ENCODE measurements around the gene DIS3L2. TPM values are rescaled to one million over a fixed set of nuclear protein-coding genes. Genes with fewer than 3 reads are reported as not detected.

Gene DIS3L2
- total RNA-seq, 3 donors from 2014 or later (not counting 1 experiment from before 2014, with no cell fraction given): 56.4 to 63.6 (median 59.4) TPM

- intact Hi-C loops (cut with micrococcal nuclease): no loop called here
- Histone ChIP-seq H3K9me3 (ENCODE audit: control insufficient read depth, insufficient read depth, low read length) (no peaks in the 10 kb centered on the region), H3K4me3 (ENCODE audit: low read length) (no peak overlapping the region), H3K27ac (ENCODE audit: low read length) (no peak overlapping the region), H3K4me1 (ENCODE audit: control insufficient read depth, insufficient read depth, low read length) (peaks cover 14% of the 10 kb centered on the region), H3K27me3 (ENCODE audit: control insufficient read depth, insufficient read depth, low read length) (peaks cover 33% of the 10 kb centered on the region), H3K36me3 (ENCODE audit: control insufficient read depth, insufficient read depth, low read length) (no peaks in the 10 kb centered on the region)
- H3K27me3 Mint-ChIP-seq (ENCODE audit: low read depth in 2 of 2): peaks cover 16 to 17% of the 10 kb centered on the region in 2 donors
- no peaks in the 10 kb centered on the region for H3K9me3 Mint-ChIP-seq
- H3K4me3 Mint-ChIP-seq: no peak overlapping the region
- no peaks in the 10 kb centered on the region for H3K36me3 Mint-ChIP-seq
- H3K4me1 Mint-ChIP-seq: no peaks in the 10 kb centered on the region
- no peak for DNase-seq
- 93% methylated on average over 7 of the region's 7 CpGs for WGBS (ENCODE audit: insufficient coverage)
- H3K27ac Mint-ChIP-seq: no peak overlapping the region
- TF ChIP-seq CTCF (IDR thresholded peaks at IDR 0.05): no peak
- ATAC-seq: no peak
Observed at GRCh38 chr2:232353660-232354059, 392.1 kb downstream of the DIS3L2 start.

GRCh38 chr2:232354069-232354468 is 392.6 kb downstream of the DIS3L2 start:
- H3K4me1 ChIP-seq (ENCODE audit: control insufficient read depth, insufficient read depth, low read length): peaks cover 14% of the 10 kb centered on the region
- DNase-seq (no peak), ATAC-seq (no peak)
- no peak overlapping the region for H3K4me3 ChIP-seq (ENCODE audit: low read length)
- Mint-ChIP-seq H3K27me3 (ENCODE audit: low read depth in 2 of 2) (peaks cover 16 to 17% of the 10 kb centered on the region in 2 donors), H3K27ac (no peak overlapping the region), H3K4me1 (no peaks in the 10 kb centered on the region), H3K4me3 (no peak overlapping the region), H3K9me3 (no peaks in the 10 kb centered on the region), H3K36me3 (no peaks in the 10 kb centered on the region)
- no peak for TF ChIP-seq CTCF (IDR thresholded peaks at IDR 0.05)
- intact Hi-C loops (cut with micrococcal nuclease): no loop called here
- 88% methylated on average over 5 of the region's 5 CpGs for WGBS (ENCODE audit: insufficient coverage)
- H3K27me3 ChIP-seq (ENCODE audit: control insufficient read depth, insufficient read depth, low read length): peaks cover 33% of the 10 kb centered on the region
- no peaks in the 10 kb centered on the region for H3K36me3 ChIP-seq (ENCODE audit: control insufficient read depth, insufficient read depth, low read length)
- H3K9me3 ChIP-seq (ENCODE audit: control insufficient read depth, insufficient read depth, low read length): no peaks in the 10 kb centered on the region
- H3K27ac ChIP-seq (ENCODE audit: low read length): no peak overlapping the region

- no peak for ATAC-seq
Observed at GRCh38 chr2:232361646-232362045, 400.1 kb downstream of the DIS3L2 start.

More at GRCh38 chr2:232361646-232362045, 400.1 kb downstream of the DIS3L2 start:
- DNase-seq: no peak
- WGBS (ENCODE audit: insufficient coverage): 96% methylated on average over 5 of the region's 5 CpGs
- H3K36me3 Mint-ChIP-seq: no peaks in the 10 kb centered on the region
- Histone ChIP-seq H3K4me3 (ENCODE audit: low read length) (no peak overlapping the region), H3K9me3 (ENCODE audit: control insufficient read depth, insufficient read depth, low read length) (no peaks in the 10 kb centered on the region), H3K36me3 (ENCODE audit: control insufficient read depth, insufficient read depth, low read length) (no peaks in the 10 kb centered on the region), H3K4me1 (ENCODE audit: control insufficient read depth, insufficient read depth, low read length) (peaks cover 20% of the 10 kb centered on the region), H3K27me3 (ENCODE audit: control insufficient read depth, insufficient read depth, low read length) (no peaks in the 10 kb centered on the region), H3K27ac (ENCODE audit: low read length) (no peak overlapping the region)
- H3K4me3 Mint-ChIP-seq: no peak overlapping the region
- peaks cover 0 to 4% of the 10 kb centered on the region in 2 donors for H3K27me3 Mint-ChIP-seq (ENCODE audit: low read depth in 2 of 2)
- H3K4me1 Mint-ChIP-seq: peaks cover 5 to 21% of the 10 kb centered on the region in 2 donors
- intact Hi-C loops (cut with micrococcal nuclease): no loop called here
- TF ChIP-seq CTCF (IDR thresholded peaks at IDR 0.05): no peak
- no peaks in the 10 kb centered on the region for H3K9me3 Mint-ChIP-seq
- H3K27ac Mint-ChIP-seq: no peak overlapping the region
